HUES48 (cell line): Measurements from ENCODE around the gene ALDH1A2.

Experiments used
- H3K27ac ChIP-seq: one replicate; pipeline ENCODE4 v1.7.0; 2013; ENCODE audit warnings: low read depth, low read length, inconsistent platforms
- H3K27me3 ChIP-seq: 2 replicates; pipeline ENCODE4 v1.6.1; 2013; ENCODE audit warnings: mild to moderate bottlenecking, low read length; ENCODE audit not compliant: control insufficient read depth, insufficient read depth
- H3K36me3 ChIP-seq: 2 replicates; pipeline ENCODE4 v1.6.1; 2013; ENCODE audit warnings: low read length; ENCODE audit not compliant: control insufficient read depth, insufficient read depth
- H3K4me1 ChIP-seq: 2 replicates; pipeline ENCODE4 v1.6.1; 2013; ENCODE audit warnings: mild to moderate bottlenecking, low read length; ENCODE audit not compliant: control insufficient read depth, insufficient read depth
- H3K4me3 ChIP-seq: 2 replicates; pipeline ENCODE4 v1.5.1; 2013; ENCODE audit warnings: mild to moderate bottlenecking, low read depth, low read length
- H3K9ac ChIP-seq: 2 replicates; pipeline ENCODE4 v1.6.1; 2013; ENCODE audit warnings: mild to moderate bottlenecking, low read depth, low read length, moderate library complexity
- H3K9me3 ChIP-seq: 2 replicates; pipeline ENCODE4 v1.6.1; 2013; ENCODE audit warnings: low read length; ENCODE audit not compliant: control insufficient read depth, insufficient read depth

The ALDH1A2 gene

GRCh38 chr15:58069008-58069407, 3.5 kb upstream of the ALDH1A2 start:
- H3K9ac ChIP-seq, result no peak overlapping the region
- no peak overlapping the region for H3K4me3 ChIP-seq
- H3K36me3 ChIP-seq, result no peaks in the 10 kb centered on the region
- peaks cover 53% of the 10 kb centered on the region for H3K27me3 ChIP-seq
- H3K27ac ChIP-seq, result no peak overlapping the region
- 0 out of 2 replicates have a peak, but pooled peaks cover 2% of the 10 kb centered on the region for H3K4me1 ChIP-seq
- H3K9me3 ChIP-seq, result no peaks in the 10 kb centered on the region

GRCh38 chr15:58066042-58066867, 744 bp upstream of the ALDH1A2 start:
- Histone ChIP-seq H3K27me3 (peaks cover 81% of the 10 kb centered on the region), H3K27ac (no peak overlapping the region), H3K4me1 (peaks cover 9% of the 10 kb centered on the region; the same call in 1 of the 2 replicates), H3K9ac (no peak overlapping the region), H3K36me3 (no peaks in the 10 kb centered on the region), H3K4me3 (peak overlapping the region; percentile 58), H3K9me3 (no peaks in the 10 kb centered on the region)

DNA sequence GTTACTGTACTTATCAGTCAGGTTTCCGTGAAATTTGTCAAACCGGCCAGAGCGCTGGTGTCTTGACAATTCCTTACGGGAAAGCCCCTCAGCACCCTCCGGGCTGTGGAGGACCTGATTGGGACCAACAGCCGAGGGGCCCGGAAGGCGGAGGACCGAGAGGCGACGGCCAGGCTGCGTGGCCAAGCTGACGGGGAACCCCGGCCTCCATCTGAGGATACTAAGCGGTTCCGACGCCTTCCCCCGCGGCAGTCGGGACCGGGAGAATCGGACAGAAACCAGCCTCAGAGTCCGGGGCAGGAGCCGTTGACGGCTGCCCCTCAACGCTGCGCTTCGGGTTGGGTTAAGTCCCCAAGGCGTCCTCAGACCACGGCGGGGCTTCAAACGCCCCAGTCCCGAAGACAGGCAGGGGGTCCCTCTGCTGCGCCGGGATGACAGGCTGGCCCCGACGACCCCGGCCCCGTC, 499 bp downstream of the ALDH1A2 start:
- Histone ChIP-seq H3K27ac (no peak overlapping the region), H3K9me3 (no peaks in the 10 kb centered on the region), H3K27me3 (peaks cover 93% of the 10 kb centered on the region), H3K4me1 (peaks cover 9% of the 10 kb centered on the region; the same call in 1 of the 2 replicates), H3K4me3 (peak overlapping the region; percentile 58), H3K36me3 (no peaks in the 10 kb centered on the region), H3K9ac (no peak overlapping the region)

DNA sequence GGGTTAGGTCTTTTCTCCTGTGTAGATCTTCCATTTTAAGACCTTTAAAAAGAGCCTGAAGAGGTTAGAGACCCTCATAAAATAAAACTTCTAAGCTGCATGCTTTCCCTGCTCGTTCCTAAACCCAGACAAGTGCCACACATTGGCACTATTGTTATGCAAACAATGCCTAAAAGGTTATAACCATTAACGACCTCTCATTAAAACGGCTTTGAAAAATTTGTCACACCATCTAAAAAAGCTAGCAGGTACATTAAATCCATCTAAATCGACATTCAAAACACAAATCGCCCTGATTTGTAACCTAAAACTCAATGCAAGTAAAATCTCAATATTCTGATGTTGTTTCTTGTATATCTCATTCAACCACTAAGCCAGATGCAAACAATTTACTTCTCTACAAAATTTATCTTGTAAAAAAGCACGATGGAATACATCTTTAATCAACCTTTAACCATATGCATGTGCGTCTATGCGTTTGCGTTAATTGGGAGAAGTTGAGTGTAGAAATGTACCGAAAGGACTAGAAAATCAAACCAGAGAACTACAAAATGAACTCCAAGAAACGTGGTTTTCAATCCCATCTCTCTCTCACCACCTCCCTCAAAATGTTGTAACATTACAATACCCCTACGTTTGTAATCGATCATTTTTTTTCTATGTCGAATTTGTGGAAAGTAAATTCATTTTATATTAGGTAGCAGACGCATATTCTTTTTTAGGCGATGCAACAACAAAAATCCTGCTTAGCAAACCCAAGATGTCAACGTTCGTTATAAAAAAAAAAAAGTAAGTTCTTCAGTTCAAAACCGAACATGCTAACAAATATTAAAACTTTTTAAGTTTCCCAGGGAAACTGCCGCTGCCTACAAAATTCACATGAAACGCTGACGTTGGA, 1.2 kb downstream of the ALDH1A2 start:
- no peak overlapping the region for H3K9ac ChIP-seq
- no peak overlapping the region for H3K27ac ChIP-seq
- peaks cover 100% of the 10 kb centered on the region for H3K27me3 ChIP-seq
- peaks cover 9% of the 10 kb centered on the region; the same call in 1 of the 2 replicates for H3K4me1 ChIP-seq
- no peak overlapping the region for H3K4me3 ChIP-seq
- H3K9me3 ChIP-seq, result no peaks in the 10 kb centered on the region
- H3K36me3 ChIP-seq, result no peaks in the 10 kb centered on the region

GRCh38 chr15:58063614-58064013, 1.9 kb downstream of the ALDH1A2 start:
- Histone ChIP-seq H3K36me3 (no peaks in the 10 kb centered on the region), H3K4me1 (peaks cover 9% of the 10 kb centered on the region; the same call in 1 of the 2 replicates), H3K27ac (no peak overlapping the region), H3K4me3 (no peak overlapping the region), H3K9ac (no peak overlapping the region), H3K9me3 (no peaks in the 10 kb centered on the region), H3K27me3 (peaks cover 100% of the 10 kb centered on the region)

DNA sequence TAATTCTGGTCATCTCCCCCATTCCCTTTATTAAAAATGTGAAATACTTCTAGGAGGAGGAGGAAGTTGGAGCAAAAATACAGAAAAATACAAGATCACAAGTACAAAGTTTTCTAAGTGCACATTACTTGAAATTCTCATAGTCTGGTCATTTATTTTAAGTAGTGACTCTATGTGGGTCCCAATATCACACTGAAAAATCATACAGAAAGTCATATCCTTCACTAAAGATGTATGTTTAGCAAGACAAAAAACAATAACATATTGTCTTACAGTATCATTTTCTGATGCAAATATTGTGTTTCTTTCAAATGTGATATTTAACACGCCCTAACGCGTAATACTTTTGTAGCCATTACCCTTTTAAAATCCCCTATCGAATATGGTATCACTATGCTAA, 2.5 kb downstream of the ALDH1A2 start:
- peaks cover 9% of the 10 kb centered on the region; the same call in 1 of the 2 replicates for H3K4me1 ChIP-seq
- H3K4me3 ChIP-seq, result no peak overlapping the region
- peaks cover 96% of the 10 kb centered on the region for H3K27me3 ChIP-seq
- H3K9ac ChIP-seq, result no peak overlapping the region
- H3K36me3 ChIP-seq, result no peaks in the 10 kb centered on the region
- H3K27ac ChIP-seq, result no peak overlapping the region
- no peaks in the 10 kb centered on the region for H3K9me3 ChIP-seq

GRCh38 chr15:58062175-58062574, 3.3 kb downstream of the ALDH1A2 start:
- no peak overlapping the region for H3K27ac ChIP-seq
- H3K9me3 ChIP-seq, result no peaks in the 10 kb centered on the region
- H3K9ac ChIP-seq, result no peak overlapping the region
- peaks cover 9% of the 10 kb centered on the region; the same call in 1 of the 2 replicates for H3K4me1 ChIP-seq
- no peaks in the 10 kb centered on the region for H3K36me3 ChIP-seq
- H3K27me3 ChIP-seq, result peaks cover 93% of the 10 kb centered on the region
- H3K4me3 ChIP-seq, result no peak overlapping the region

GRCh38 chr15:58060575-58060974, 4.9 kb downstream of the ALDH1A2 start:
- Histone ChIP-seq H3K9ac (no peak overlapping the region), H3K27me3 (peaks cover 91% of the 10 kb centered on the region)

GRCh38 chr15:58058729-58059128, 6.8 kb downstream of the ALDH1A2 start:
- Histone ChIP-seq H3K4me3 (no peak overlapping the region), H3K27me3 (peaks cover 88% of the 10 kb centered on the region), H3K36me3 (no peaks in the 10 kb centered on the region), H3K9ac (no peak overlapping the region), H3K9me3 (no peaks in the 10 kb centered on the region), H3K27ac (no peak overlapping the region), H3K4me1 (peaks cover 6% of the 10 kb centered on the region; the same call in 1 of the 2 replicates)

More at GRCh38 chr15:58060575-58060974, 4.9 kb downstream of the ALDH1A2 start:
- Histone ChIP-seq H3K4me1 (peaks cover 7% of the 10 kb centered on the region; the same call in 1 of the 2 replicates), H3K4me3 (no peak overlapping the region), H3K27ac (no peak overlapping the region), H3K9me3 (no peaks in the 10 kb centered on the region), H3K36me3 (no peaks in the 10 kb centered on the region)

- Histone ChIP-seq H3K27ac (no peak overlapping the region), H3K9ac (no peak overlapping the region), H3K36me3 (no peaks in the 10 kb centered on the region), H3K9me3 (no peaks in the 10 kb centered on the region), H3K4me1 (no peaks in the 10 kb centered on the region), H3K27me3 (peaks cover 88% of the 10 kb centered on the region), H3K4me3 (no peak overlapping the region)
Observed at GRCh38 chr15:58058073-58058472, 7.4 kb downstream of the ALDH1A2 start.
